DOHH2 (cell line): Measurements from ENCODE around the gene TMPRSS13.

Source experiments
- H3F3A ChIP-seq: fragments of 200-600 bp; sonication (generic), shearing (Covaris generic); 2 replicates; pipeline ENCODE4 v1.6.0; 2016; ENCODE audit warnings: antibody characterized with exemption, mild to moderate bottlenecking; ENCODE audit not compliant: control insufficient read depth, insufficient read depth
- H3K27ac ChIP-seq: fragments of 200-600 bp; sonication (generic); 2 replicates; pipeline ENCODE4 v1.5.1; 2014; ENCODE audit warnings: low read depth, mild to moderate bottlenecking, low read length, moderate library complexity
- H3K27me3 ChIP-seq: fragments of 200-600 bp; sonication (generic); 2 replicates; pipeline ENCODE4 v1.6.1; 2014; ENCODE audit warnings: mild to moderate bottlenecking, low read length, mixed read lengths; ENCODE audit not compliant: control insufficient read depth
- H3K36me3 ChIP-seq: fragments of 200-600 bp; sonication (generic); 2 replicates; pipeline ENCODE4 v1.6.1; 2014; ENCODE audit warnings: mild to moderate bottlenecking, low read length, moderate library complexity, mixed read lengths; ENCODE audit not compliant: control insufficient read depth
- H3K4me1 ChIP-seq: fragments of 200-600 bp; sonication (generic); 2 replicates; pipeline ENCODE4 v1.6.1; 2014; ENCODE audit warnings: mild to moderate bottlenecking, low read length, mixed read lengths; ENCODE audit not compliant: control insufficient read depth
- H3K4me2 ChIP-seq: fragments of 200-600 bp; sonication (generic); 2 replicates; pipeline ENCODE4 v1.6.0; 2014; ENCODE audit warnings: mild to moderate bottlenecking, low read length, moderate library complexity
- H3K4me3 ChIP-seq: fragments of 200-600 bp; sonication (generic); 2 replicates; pipeline ENCODE4 v1.5.1; 2014; ENCODE audit warnings: mild to moderate bottlenecking, low read length, mixed read lengths
- H3K79me2 ChIP-seq: fragments of 200-600 bp; sonication (generic); 2 replicates; pipeline ENCODE4 v1.6.1; 2014; ENCODE audit warnings: mild to moderate bottlenecking, low read length, mixed read lengths; ENCODE audit not compliant: control insufficient read depth
- H3K9me2 ChIP-seq: fragments of 200-600 bp; sonication (generic); replicated peaks from 2 replicates; pipeline ENCODE4 v1.6.1; 2014; ENCODE audit warnings: mild to moderate bottlenecking, low read length, mixed read lengths; ENCODE audit not compliant: control insufficient read depth
- H3K9me3 ChIP-seq: fragments of 200-600 bp; sonication (generic); 2 replicates; pipeline ENCODE4 v1.6.1; 2014; ENCODE audit warnings: antibody characterized with exemption, low read length, mixed read lengths; ENCODE audit not compliant: control insufficient read depth, insufficient read depth
- H4K20me1 ChIP-seq: fragments of 200-600 bp; sonication (generic); 2 replicates; pipeline ENCODE4 v1.6.0; 2014; ENCODE audit warnings: low read depth, mild to moderate bottlenecking, antibody characterized with exemption, low read length, moderate library complexity; ENCODE audit not compliant: control insufficient read depth, insufficient read depth
- EZH2phosphoT487 ChIP-seq: fragments of 200-600 bp; sonication (generic); IDR thresholded peaks from 2 replicates; pipeline ENCODE4 v1.6.1; 2017; ENCODE audit warnings: borderline replicate concordance, mild to moderate bottlenecking, antibody characterized with exemption, low read length, moderate library complexity, mixed read lengths
- TF ChIP-seq, protein P1 (sequence below): fragments of 200-600 bp; sonication (generic); IDR thresholded peaks from one replicate; pipeline ENCODE4 v1.5.1; 2014; ENCODE audit warnings: antibody characterized with exemption, mild to moderate bottlenecking, low read depth, low read length; ENCODE audit not compliant: poor library complexity, severe bottlenecking

TMPRSS13 gene

DNA sequence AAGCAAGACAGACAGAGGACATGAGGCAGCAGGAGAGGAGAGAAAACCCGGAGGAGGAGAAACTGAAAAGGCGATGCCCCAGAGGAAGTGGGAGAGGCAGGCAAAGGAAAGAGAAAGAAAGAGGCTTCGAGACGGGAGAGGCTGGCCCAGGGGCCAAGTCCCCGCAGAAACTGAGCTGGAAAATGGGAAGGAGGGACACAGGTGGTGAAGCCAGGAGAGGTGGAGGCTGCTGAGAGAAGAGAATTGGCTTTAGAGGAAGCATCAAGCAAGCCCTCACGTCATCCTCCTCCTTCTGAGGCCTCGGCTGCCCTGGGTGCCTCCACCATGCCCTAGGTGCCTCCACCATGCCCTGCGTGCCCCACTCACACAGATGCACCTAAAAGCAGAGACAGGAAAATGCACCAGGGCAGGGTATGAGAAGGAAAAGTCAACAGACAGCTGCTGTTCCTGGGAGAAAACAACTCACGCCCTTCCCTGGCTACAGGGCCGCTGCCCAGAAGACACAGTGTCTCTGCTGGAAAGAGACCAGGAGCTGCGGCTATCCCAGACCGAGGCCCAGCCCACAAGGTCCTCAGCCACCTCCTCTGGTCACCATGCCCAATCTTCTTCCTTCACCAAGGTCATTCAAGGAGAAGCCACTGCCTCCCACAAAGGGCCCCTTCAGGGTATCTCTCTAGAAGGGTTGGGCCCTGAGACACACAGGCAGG lies 67.0 kb downstream of the TMPRSS13 start:
- H3K4me2 ChIP-seq = no peak overlapping the region
- no peaks in the 10 kb centered on the region for H3K27me3 ChIP-seq
- no peaks in the 10 kb centered on the region for H3F3A ChIP-seq
- no peaks in the 10 kb centered on the region for H3K79me2 ChIP-seq
- no peaks in the 10 kb centered on the region for H3K9me3 ChIP-seq
- H3K4me3 ChIP-seq = no peak overlapping the region
- H3K4me1 ChIP-seq = no peaks in the 10 kb centered on the region
- no peaks in the 10 kb centered on the region for H3K36me3 ChIP-seq
- H4K20me1 ChIP-seq = no peaks in the 10 kb centered on the region
- H3K9me2 ChIP-seq = no peaks in the 10 kb centered on the region
- H3K27ac ChIP-seq = no peak overlapping the region
- no peak for TF ChIP-seq EZH2phosphoT487
- TF ChIP-seq, protein P1, sequence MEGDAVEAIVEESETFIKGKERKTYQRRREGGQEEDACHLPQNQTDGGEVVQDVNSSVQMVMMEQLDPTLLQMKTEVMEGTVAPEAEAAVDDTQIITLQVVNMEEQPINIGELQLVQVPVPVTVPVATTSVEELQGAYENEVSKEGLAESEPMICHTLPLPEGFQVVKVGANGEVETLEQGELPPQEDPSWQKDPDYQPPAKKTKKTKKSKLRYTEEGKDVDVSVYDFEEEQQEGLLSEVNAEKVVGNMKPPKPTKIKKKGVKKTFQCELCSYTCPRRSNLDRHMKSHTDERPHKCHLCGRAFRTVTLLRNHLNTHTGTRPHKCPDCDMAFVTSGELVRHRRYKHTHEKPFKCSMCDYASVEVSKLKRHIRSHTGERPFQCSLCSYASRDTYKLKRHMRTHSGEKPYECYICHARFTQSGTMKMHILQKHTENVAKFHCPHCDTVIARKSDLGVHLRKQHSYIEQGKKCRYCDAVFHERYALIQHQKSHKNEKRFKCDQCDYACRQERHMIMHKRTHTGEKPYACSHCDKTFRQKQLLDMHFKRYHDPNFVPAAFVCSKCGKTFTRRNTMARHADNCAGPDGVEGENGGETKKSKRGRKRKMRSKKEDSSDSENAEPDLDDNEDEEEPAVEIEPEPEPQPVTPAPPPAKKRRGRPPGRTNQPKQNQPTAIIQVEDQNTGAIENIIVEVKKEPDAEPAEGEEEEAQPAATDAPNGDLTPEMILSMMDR = no peak

DNA sequence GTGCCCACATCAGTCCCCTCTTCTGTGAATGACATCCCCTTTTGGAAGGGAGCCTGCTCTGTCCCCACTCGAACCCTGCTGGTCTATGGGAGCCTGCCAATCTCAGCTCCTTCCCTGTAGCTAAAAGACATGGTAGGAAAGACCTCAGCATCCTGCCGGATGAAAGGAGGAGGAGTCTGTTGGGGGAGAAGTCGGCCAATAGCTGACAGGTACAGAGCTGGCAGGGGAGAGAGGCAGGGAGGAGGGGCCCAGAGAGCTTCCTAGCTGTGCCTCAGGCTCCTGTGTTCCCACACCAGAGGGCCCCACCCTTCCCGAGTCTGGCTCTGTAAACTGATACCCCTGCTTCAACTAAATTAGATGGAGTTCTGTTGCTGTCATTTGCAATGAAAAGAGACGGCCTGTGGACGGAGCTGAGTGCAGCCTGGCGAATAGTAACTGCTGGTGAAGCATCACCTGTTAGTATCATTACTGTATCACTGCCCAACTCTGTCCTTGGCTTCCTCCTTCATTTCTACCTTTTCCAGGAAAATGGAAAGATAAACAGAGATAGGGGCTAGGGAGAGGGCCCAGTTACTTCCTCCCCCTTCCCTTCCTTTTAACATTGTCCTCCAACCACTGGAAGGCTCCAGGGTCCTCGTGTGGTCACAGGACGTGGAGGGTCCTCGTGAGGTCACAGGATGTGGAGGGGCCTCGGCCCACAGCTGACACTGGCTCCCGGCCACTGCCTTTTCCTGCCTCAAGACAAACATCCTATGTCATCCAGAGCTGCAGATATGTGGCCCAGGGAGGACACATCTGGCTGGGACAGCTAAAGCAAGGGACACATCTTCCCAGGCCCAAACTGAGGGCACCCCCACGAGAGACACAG lies 67.8 kb downstream of the TMPRSS13 start:
- no peak overlapping the region for H3K4me3 ChIP-seq
- no peaks in the 10 kb centered on the region for H3K36me3 ChIP-seq
- no peaks in the 10 kb centered on the region for H3K79me2 ChIP-seq
- no peaks in the 10 kb centered on the region for H3K4me1 ChIP-seq
- no peaks in the 10 kb centered on the region for H3K9me2 ChIP-seq
- TF ChIP-seq EZH2phosphoT487 = no peak
- TF ChIP-seq, protein P1 = no peak
- no peaks in the 10 kb centered on the region for H3F3A ChIP-seq
- no peaks in the 10 kb centered on the region for H3K27me3 ChIP-seq
- no peaks in the 10 kb centered on the region for H4K20me1 ChIP-seq
- H3K27ac ChIP-seq = no peak overlapping the region
- no peak overlapping the region for H3K4me2 ChIP-seq
- no peaks in the 10 kb centered on the region for H3K9me3 ChIP-seq

DNA sequence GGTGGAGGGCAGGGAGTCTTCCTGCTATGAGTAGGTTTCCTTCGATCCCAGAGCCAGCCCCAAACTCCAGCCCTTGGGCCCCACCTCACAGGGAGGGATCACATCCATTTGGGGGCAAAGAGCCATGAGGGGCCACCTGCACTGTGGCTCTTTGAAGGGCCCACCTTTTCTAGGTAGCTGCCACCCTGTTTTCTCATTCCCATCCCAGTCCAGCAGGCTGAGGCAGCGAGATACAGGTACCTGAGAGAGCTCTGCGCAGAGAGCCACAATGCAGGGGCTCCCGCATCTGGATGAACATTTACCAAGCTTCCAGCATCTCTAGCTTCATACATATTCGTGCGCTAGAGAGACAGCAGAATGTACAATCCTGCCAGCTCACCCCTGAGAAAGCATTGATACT lies 69.1 kb downstream of the TMPRSS13 start:
- H3K36me3 ChIP-seq = no peaks in the 10 kb centered on the region
- H3F3A ChIP-seq = no peaks in the 10 kb centered on the region
- H3K4me3 ChIP-seq = no peak overlapping the region
- TF ChIP-seq, protein P1 = no peak
- TF ChIP-seq EZH2phosphoT487 = no peak
- no peak overlapping the region for H3K4me2 ChIP-seq
- H3K9me3 ChIP-seq = no peaks in the 10 kb centered on the region
- no peaks in the 10 kb centered on the region for H3K4me1 ChIP-seq
- H3K27me3 ChIP-seq = no peaks in the 10 kb centered on the region
- no peaks in the 10 kb centered on the region for H4K20me1 ChIP-seq
- no peaks in the 10 kb centered on the region for H3K79me2 ChIP-seq
- no peaks in the 10 kb centered on the region for H3K9me2 ChIP-seq
- H3K27ac ChIP-seq = no peak overlapping the region
